GM12873 (cell line): ENCODE results near the gene KLF16.

Experiments
- TF ChIP-seq, protein P1 (sequence below): IDR thresholded peaks from 2 replicates; pipeline ENCODE4 v1.5.1; 2012; ENCODE audit warnings: low read depth, mild to moderate bottlenecking, moderate library complexity, low read length, control low read depth; ENCODE audit not compliant: insufficient read depth; ENCODE audit errors: missing control alignments

KLF16 gene

GRCh38 chr19:1837625-1838105, 25.7 kb downstream of the KLF16 start:
- TF ChIP-seq, protein P1, sequence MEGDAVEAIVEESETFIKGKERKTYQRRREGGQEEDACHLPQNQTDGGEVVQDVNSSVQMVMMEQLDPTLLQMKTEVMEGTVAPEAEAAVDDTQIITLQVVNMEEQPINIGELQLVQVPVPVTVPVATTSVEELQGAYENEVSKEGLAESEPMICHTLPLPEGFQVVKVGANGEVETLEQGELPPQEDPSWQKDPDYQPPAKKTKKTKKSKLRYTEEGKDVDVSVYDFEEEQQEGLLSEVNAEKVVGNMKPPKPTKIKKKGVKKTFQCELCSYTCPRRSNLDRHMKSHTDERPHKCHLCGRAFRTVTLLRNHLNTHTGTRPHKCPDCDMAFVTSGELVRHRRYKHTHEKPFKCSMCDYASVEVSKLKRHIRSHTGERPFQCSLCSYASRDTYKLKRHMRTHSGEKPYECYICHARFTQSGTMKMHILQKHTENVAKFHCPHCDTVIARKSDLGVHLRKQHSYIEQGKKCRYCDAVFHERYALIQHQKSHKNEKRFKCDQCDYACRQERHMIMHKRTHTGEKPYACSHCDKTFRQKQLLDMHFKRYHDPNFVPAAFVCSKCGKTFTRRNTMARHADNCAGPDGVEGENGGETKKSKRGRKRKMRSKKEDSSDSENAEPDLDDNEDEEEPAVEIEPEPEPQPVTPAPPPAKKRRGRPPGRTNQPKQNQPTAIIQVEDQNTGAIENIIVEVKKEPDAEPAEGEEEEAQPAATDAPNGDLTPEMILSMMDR, result peak; percentile 89

- TF ChIP-seq, protein P1, result no peak
Observed at GRCh38 chr19:1837222-1837565, 26.2 kb downstream of the KLF16 start.

DNA sequence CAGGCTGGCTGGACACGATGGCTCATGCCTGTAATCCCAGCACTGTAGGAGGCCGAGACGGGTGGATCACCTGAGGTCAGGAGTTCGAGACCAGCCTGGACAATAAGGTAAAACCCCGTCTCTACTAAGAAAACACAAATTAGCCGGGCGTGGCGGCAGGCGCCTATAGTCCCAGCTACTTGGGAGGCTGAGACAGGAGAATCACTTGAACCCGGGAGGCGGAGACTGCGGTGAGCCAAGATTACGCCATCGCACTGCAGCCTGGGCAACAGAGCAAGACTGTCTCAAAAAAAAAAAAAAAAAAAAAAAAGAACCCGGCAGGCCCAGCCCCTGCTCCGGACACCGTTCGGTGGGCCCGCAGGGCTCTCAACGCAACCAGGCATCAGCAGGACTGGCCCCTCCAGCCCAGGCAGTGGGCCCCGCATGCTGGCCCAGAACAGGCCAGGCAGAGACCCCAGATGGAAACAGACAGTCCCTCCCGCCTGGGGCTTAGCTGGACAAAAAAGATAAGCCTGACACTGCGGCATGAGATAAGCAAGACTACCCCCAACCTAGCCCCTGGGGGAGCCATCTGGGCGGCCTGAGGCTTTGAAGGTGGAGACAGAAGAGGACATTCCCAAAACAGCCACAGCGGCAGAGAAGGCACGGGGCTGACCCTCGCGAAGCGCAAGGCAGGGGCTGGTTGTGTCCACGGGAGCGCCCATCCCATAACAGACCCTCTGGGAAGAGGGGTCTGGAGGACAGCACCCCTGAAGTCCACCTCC, 26.7 kb downstream of the KLF16 start:
- TF ChIP-seq, protein P1, result no peak

GRCh38 chr19:1833540-1833939, 29.8 kb downstream of the KLF16 start:
- TF ChIP-seq, protein P1, result no peak

DNA sequence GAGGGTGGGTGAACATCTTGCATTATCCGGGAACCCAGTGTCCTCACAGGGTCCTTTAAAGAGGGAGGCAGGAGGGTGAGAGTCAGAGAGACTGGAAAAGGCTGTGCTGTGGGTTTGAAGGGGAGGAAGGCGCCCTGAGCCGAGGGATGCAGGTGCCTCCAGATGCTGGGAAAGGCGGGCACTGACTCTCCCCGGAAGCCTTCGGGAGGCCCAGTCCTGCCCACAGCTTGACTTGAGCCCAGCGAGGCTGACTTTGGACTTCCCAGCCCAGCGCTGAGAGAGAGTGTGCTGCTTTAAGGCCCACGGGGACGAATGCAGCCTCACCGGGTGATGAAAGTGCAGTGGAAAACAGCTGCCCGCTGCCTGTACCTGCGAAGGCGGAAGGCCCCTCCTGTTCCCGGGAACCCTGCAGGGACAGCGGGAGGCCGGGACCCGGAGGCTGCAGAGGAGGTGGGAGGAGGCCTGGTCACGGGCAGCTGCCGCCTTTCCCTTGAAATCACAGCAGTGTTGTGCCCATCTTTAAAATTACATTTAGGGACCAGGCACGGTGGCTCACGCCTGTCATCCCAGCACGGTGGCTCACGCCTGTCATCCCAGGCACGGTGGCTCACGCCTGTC, 31.2 kb downstream of the KLF16 start:
- TF ChIP-seq, protein P1, result no peak

- TF ChIP-seq, protein P1, result no peak
Observed at GRCh38 chr19:1830978-1831377, 32.4 kb downstream of the KLF16 start.

- TF ChIP-seq, protein P1, result no peak
Observed at GRCh38 chr19:1830568-1830967, 32.8 kb downstream of the KLF16 start.
